ENCODE measurements around the gene SLC35A4.
"Not testable (repeated sequence)": the region's sequence is repeated elsewhere in the genome, so short reads cannot be mapped to it uniquely, and the experiment has no call there.

DNA sequence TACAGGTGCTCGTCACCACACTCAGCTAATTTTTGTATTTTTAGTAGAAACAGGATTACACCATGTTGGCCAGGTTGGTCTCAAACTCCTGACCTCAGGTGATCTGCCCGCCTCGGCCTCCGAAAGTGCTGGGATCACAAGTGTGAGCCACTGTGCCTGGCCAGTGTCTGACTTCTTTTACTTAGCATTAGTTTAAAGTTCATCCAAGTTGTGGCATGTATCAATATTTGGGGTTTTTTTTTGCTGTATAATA lies 38.7 kb downstream of the SLC35A4 start:
- TF ChIP-seq EZH2 (IDR thresholded peaks at IDR 0.05); POLR2AphosphoS5 (IDR thresholded peaks at IDR 0.05; ENCODE audit: borderline replicate concordance, low read depth, low read length): not testable (repeated sequence)
